Thyroid gland (tissue), 4 donors: ENCODE data around the gene TRIM77.
"Not testable (repeated sequence)": the region's sequence is repeated elsewhere in the genome, so short reads cannot be mapped to it uniquely, and the experiment has no call there.

Source experiments
- CTCF ChIP-seq, 6 experiments: fragments of 200-600 bp in 3 of 6; fragments of 450-650 bp in 3 of 6; sonication (generic) in 3 of 6; IDR thresholded peaks; one replicate each; pipeline ENCODE4 v1.5.1; 2016 to 2019; ENCODE audit warnings: antibody characterized with exemption in 6 of 6, mild to moderate bottlenecking in 2 of 6, inconsistent platforms in 1 of 6, moderate library complexity in 1 of 6
- POLR2A ChIP-seq, 2 donors: fragments of 450-650 bp; IDR thresholded peaks; one replicate each; pipeline ENCODE4 v1.6.1; 2017; ENCODE audit warnings: antibody characterized with exemption in 2 of 2, mild to moderate bottlenecking in 2 of 2, moderate library complexity in 1 of 2

- not testable (repeated sequence) for TF ChIP-seq CTCF, POLR2A (IDR thresholded peaks at IDR 0.05)
Observed at GRCh38 chr11:89744158-89744557, 34.1 kb downstream of the TRIM77 start.
